ENCODE results near the gene CNIH3. TPM values are rescaled to one million over a fixed set of nuclear protein-coding genes. Genes with fewer than 3 reads are reported as not detected.

Gene CNIH3
- total RNA-seq, 1 donor: 3.6 TPM

GRCh38 chr1:224743608-224744164, 127.6 kb downstream of the CNIH3 start:
- Histone ChIP-seq H3K4me3 (ENCODE audit: insufficient read depth, low read length) (no peak overlapping the region), H2AFZ (ENCODE audit: low read length) (no peak overlapping the region)

GRCh38 chr1:224744521-224744920, 128.4 kb downstream of the CNIH3 start:
- H3K9me3 ChIP-seq (ENCODE audit: low read depth, low read length): no peaks in the 10 kb centered on the region
- no peaks in the 10 kb centered on the region for H3K27me3 ChIP-seq (ENCODE audit: insufficient read depth, low read length)
- no peak overlapping the region for H2AFZ ChIP-seq (ENCODE audit: low read length)
- no peaks in the 10 kb centered on the region for H3K79me2 ChIP-seq (ENCODE audit: insufficient read depth, low read length)
- no peak for DNase-seq (ENCODE audit: insufficient read length, low spot score, missing footprints)
- H4K20me1 ChIP-seq (ENCODE audit: insufficient read depth, low read length): no peaks in the 10 kb centered on the region
- H3K36me3 ChIP-seq (ENCODE audit: insufficient read depth, low read length): no peaks in the 10 kb centered on the region
- no peak for TF ChIP-seq CTCF (IDR thresholded peaks at IDR 0.05; ENCODE audit: extremely low read depth, low read depth, low read length)
- no peak overlapping the region for H3K4me2 ChIP-seq (ENCODE audit: insufficient read depth, low read length)
- H3K4me3 ChIP-seq (ENCODE audit: insufficient read depth, low read length): no peak overlapping the region
- no peak overlapping the region for H3K27ac ChIP-seq (ENCODE audit: low read depth, low read length)
- peaks cover 14% of the 10 kb centered on the region for H3K4me1 ChIP-seq (ENCODE audit: insufficient read depth, low read length)

More at GRCh38 chr1:224743608-224744164, 127.6 kb downstream of the CNIH3 start:
- Histone ChIP-seq H3K4me1 (ENCODE audit: insufficient read depth, low read length) (peaks cover 14% of the 10 kb centered on the region), H3K36me3 (ENCODE audit: insufficient read depth, low read length) (no peaks in the 10 kb centered on the region), H3K27ac (ENCODE audit: low read depth, low read length) (no peak overlapping the region), H3K27me3 (ENCODE audit: insufficient read depth, low read length) (no peaks in the 10 kb centered on the region), H3K79me2 (ENCODE audit: insufficient read depth, low read length) (no peaks in the 10 kb centered on the region), H4K20me1 (ENCODE audit: insufficient read depth, low read length) (no peaks in the 10 kb centered on the region), H3K9me3 (ENCODE audit: low read depth, low read length) (no peaks in the 10 kb centered on the region), H3K4me2 (ENCODE audit: insufficient read depth, low read length) (no peak overlapping the region)
- no peak for DNase-seq (ENCODE audit: insufficient read length, low spot score, missing footprints)
- TF ChIP-seq CTCF (IDR thresholded peaks at IDR 0.05; ENCODE audit: extremely low read depth, low read depth, low read length): no peak

- Histone ChIP-seq H3K4me1 (ENCODE audit: insufficient read depth, low read length) (peaks cover 9% of the 10 kb centered on the region), H3K4me2 (ENCODE audit: insufficient read depth, low read length) (no peak overlapping the region), H3K79me2 (ENCODE audit: insufficient read depth, low read length) (no peaks in the 10 kb centered on the region), H3K9me3 (ENCODE audit: low read depth, low read length) (no peaks in the 10 kb centered on the region), H3K4me3 (ENCODE audit: insufficient read depth, low read length) (no peak overlapping the region), H2AFZ (ENCODE audit: low read length) (no peak overlapping the region), H3K36me3 (ENCODE audit: insufficient read depth, low read length) (no peaks in the 10 kb centered on the region), H3K27me3 (ENCODE audit: insufficient read depth, low read length) (no peaks in the 10 kb centered on the region), H3K27ac (ENCODE audit: low read depth, low read length) (no peak overlapping the region), H4K20me1 (ENCODE audit: insufficient read depth, low read length) (no peaks in the 10 kb centered on the region)
- DNase-seq (ENCODE audit: insufficient read length, low spot score, missing footprints): no peak
- no peak for TF ChIP-seq CTCF (IDR thresholded peaks at IDR 0.05; ENCODE audit: extremely low read depth, low read depth, low read length)
Measured at GRCh38 chr1:224745394-224745793, 129.3 kb downstream of the CNIH3 start.

- Histone ChIP-seq H3K27ac (ENCODE audit: low read depth, low read length) (no peak overlapping the region), H3K27me3 (ENCODE audit: insufficient read depth, low read length) (no peaks in the 10 kb centered on the region), H3K4me2 (ENCODE audit: insufficient read depth, low read length) (no peak overlapping the region), H3K4me3 (ENCODE audit: insufficient read depth, low read length) (no peak overlapping the region), H3K36me3 (ENCODE audit: insufficient read depth, low read length) (no peaks in the 10 kb centered on the region), H2AFZ (ENCODE audit: low read length) (no peak overlapping the region), H3K4me1 (ENCODE audit: insufficient read depth, low read length) (peaks cover 10% of the 10 kb centered on the region), H3K79me2 (ENCODE audit: insufficient read depth, low read length) (no peaks in the 10 kb centered on the region), H3K9me3 (ENCODE audit: low read depth, low read length) (no peaks in the 10 kb centered on the region), H4K20me1 (ENCODE audit: insufficient read depth, low read length) (no peaks in the 10 kb centered on the region)
- DNase-seq (ENCODE audit: insufficient read length, low spot score, missing footprints): no peak
- TF ChIP-seq CTCF (IDR thresholded peaks at IDR 0.05; ENCODE audit: extremely low read depth, low read depth, low read length): no peak
Measured at GRCh38 chr1:224745924-224746323, 129.8 kb downstream of the CNIH3 start.
